ENCODE measurements around the gene OSMR. TPM values are rescaled to one million over a fixed set of nuclear protein-coding genes. Genes with fewer than 3 reads are reported as not detected.
A peak's percentile ranks its signal among the peaks of the same experiment; 100 is the strongest.

The OSMR gene
- total and polyA plus RNA-seq, 9 of the 15 experiments (the other 6 are each of a cell fraction or from before 2014, with no cell fraction given): 0.18 to 1.7 (median 0.94) TPM

DNA sequence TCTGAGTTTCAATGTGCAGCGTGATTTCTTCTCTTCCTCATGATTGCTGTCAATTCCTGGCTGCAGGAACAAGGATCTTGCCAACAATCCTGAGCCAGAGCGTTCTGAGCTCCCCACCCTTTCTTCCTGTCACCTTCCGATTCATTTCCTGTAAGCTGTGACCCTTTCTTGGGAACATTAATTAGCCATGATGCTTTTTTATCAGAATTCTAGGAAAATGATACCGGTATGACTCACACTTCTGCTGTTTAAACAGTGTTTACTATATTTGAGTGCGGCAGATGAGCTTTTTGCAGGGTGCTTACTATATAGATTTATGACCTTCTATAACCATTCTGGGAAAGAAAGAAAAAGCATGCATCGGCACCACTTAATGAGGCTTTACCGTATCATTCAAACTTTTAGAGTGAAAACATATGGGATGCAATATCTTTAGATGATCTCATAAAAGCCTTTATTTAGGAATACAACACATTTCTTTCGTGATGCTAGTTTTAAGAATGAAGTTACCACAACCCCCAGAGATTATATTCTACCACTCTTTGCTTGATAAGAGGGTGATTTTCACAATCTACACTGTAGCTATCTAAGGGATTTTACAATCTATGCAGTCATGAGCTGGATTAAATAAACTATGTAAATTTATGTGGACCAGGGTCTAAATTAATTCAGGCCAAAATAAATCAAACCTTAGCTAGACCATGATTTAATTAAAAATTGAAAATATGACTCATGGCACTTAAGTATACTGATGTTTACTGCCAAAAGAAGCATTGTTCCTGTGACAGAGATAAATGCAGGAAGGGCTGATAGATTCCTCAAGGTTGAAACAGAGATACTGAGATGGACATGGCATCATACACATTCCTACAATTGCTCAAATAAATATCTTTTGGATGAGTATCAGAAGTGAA is 38.0 kb upstream of the OSMR start (continued):
- TF ChIP-seq, protein P1, sequence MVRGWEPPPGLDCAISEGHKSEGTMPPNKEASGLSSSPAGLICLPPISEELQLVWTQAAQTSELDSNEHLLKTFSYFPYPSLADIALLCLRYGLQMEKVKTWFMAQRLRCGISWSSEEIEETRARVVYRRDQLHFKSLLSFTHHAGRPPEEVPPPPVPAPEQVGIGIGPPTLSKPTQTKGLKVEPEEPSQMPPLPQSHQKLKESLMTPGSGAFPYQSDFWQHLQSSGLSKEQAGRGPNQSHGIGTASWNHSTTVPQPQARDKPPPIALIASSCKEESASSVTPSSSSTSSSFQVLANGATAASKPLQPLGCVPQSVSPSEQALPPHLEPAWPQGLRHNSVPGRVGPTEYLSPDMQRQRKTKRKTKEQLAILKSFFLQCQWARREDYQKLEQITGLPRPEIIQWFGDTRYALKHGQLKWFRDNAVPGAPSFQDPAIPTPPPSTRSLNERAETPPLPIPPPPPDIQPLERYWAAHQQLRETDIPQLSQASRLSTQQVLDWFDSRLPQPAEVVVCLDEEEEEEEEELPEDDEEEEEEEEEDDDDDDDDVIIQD (CRISPR knock-in tag; IDR thresholded peaks at IDR 0.05): no peak
- peak in 1 of 2 experiments; percentile 81; a peak in 3 of 4 replicates for TF ChIP-seq TRIM24 (IDR thresholded peaks at IDR 0.05)
- peak; percentile 51; the same call in 1 of the 2 replicates for TF ChIP-seq POLR2H (tag; IDR thresholded peaks at IDR 0.05; ENCODE audit: low read depth)
- TF ChIP-seq CBX5 (IDR thresholded peaks at IDR 0.05; ENCODE audit: borderline replicate concordance, low read depth): no peak
- TF ChIP-seq POLR2AphosphoS2 (IDR thresholded peaks at IDR 0.05; ENCODE audit: low read length): no peak
- no peak for TF ChIP-seq MED1 (CRISPR knock-in tag; IDR thresholded peaks at IDR 0.05; ENCODE audit: borderline replicate concordance)
- TF ChIP-seq TBL1XR1 (IDR thresholded peaks at IDR 0.05; ENCODE audit: low read length in 2 of 2): peak in 1 of 2 experiments; percentile 84; a peak in 2 of 4 replicates
- TF ChIP-seq, protein P2, sequence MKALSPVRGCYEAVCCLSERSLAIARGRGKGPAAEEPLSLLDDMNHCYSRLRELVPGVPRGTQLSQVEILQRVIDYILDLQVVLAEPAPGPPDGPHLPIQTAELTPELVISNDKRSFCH (CRISPR knock-in tag; IDR thresholded peaks at IDR 0.05): no peak
- TF ChIP-seq, protein P2 (tag; IDR thresholded peaks at IDR 0.05): no peak
- TF ChIP-seq ETV6 (IDR thresholded peaks at IDR 0.05; ENCODE audit: borderline replicate concordance in 1 of 2, low read depth in 2 of 2, low read length in 1 of 2): peak; percentile 71 to 96; a peak in 3 of 4 replicates
- no peak for TF ChIP-seq ETV6 (CRISPR knock-in tag; IDR thresholded peaks at IDR 0.05; ENCODE audit: borderline replicate concordance)
- no peak for TF ChIP-seq PPARD (CRISPR knock-in tag; IDR thresholded peaks at IDR 0.05)
- TF ChIP-seq ZNF586 (CRISPR knock-in tag; conservative IDR thresholded peaks at IDR 0.05): no peak
- no peak for TF ChIP-seq TAF15 (IDR thresholded peaks at IDR 0.05; ENCODE audit: low read depth, low read length)
- no peak for TF ChIP-seq PTBP1 (IDR thresholded peaks at IDR 0.05; ENCODE audit: low read depth, low read length)
- TF ChIP-seq ZNF23 (CRISPR knock-in tag; IDR thresholded peaks at IDR 0.05): no peak
- TF ChIP-seq CBX3 (IDR thresholded peaks at IDR 0.05; ENCODE audit: borderline replicate concordance in 1 of 2, low read length in 2 of 2): no peak
- TF ChIP-seq, protein P3, sequence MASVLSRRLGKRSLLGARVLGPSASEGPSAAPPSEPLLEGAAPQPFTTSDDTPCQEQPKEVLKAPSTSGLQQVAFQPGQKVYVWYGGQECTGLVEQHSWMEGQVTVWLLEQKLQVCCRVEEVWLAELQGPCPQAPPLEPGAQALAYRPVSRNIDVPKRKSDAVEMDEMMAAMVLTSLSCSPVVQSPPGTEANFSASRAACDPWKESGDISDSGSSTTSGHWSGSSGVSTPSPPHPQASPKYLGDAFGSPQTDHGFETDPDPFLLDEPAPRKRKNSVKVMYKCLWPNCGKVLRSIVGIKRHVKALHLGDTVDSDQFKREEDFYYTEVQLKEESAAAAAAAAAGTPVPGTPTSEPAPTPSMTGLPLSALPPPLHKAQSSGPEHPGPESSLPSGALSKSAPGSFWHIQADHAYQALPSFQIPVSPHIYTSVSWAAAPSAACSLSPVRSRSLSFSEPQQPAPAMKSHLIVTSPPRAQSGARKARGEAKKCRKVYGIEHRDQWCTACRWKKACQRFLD (CRISPR knock-in tag; IDR thresholded peaks at IDR 0.05): no peak
- TF ChIP-seq, protein P4, sequence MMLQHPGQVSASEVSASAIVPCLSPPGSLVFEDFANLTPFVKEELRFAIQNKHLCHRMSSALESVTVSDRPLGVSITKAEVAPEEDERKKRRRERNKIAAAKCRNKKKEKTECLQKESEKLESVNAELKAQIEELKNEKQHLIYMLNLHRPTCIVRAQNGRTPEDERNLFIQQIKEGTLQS (IDR thresholded peaks at IDR 0.05): peak; percentile 95
- TF ChIP-seq, protein P4 (CRISPR knock-in tag; conservative IDR thresholded peaks at IDR 0.05): no peak
- TF ChIP-seq SMC3 (conservative IDR thresholded peaks at IDR 0.05; ENCODE audit: insufficient read depth, low read depth, low read length): no peak
- no peak for TF ChIP-seq CAMTA2 (CRISPR knock-in tag; conservative IDR thresholded peaks at IDR 0.05)
